ENCODE results near the gene ZNF669.
A peak's percentile ranks its signal among the peaks of the same experiment; 100 is the strongest.
"Not testable (repeated sequence)": the region's sequence is repeated elsewhere in the genome, so short reads cannot be mapped to it uniquely, and the experiment has no call there.

The ZNF669 gene

DNA sequence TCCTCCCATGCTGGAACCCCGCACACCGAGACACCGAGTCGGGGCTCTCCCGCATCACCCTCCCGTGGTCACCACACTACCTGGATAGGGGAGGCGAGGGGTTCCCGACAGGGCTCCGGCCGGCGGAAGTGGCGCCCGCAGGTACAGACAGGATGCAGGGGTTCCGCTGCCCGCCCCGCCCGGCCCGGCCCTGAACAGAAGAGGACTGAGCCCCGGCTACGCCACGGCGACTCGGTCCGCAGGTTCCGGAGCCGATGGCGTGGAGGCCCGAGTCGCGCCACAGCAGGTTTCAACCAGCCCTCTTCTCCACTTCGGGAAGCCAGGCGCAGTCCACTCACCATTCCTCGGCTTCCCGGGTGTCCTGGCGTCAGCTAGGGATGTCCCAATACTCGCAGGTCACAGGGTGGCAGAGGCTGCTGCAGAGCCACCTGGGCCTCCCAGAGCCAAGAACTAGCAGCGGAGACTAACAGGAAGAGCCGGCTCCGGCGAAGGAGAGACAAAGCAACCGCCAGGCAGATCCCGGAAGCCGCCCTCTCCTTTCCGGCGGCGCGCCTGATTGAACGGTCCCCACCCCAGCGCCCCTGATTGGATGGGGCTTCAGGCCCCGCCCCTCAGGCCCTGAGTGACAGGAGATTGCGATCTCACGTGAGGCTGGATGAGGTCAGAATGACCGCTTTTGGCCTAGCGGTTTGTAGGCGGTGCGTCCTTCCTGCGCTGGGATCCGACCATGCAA, at the start of gene ZNF669:
TSS of gene ZNF669 (minus strand) at position 498 of the 733 bp plus-strand sequence. CDS start at position 341, 157 bp downstream.
- peak; percentile 77 for DNase-seq (ENCODE audit: low read depth)

DNA sequence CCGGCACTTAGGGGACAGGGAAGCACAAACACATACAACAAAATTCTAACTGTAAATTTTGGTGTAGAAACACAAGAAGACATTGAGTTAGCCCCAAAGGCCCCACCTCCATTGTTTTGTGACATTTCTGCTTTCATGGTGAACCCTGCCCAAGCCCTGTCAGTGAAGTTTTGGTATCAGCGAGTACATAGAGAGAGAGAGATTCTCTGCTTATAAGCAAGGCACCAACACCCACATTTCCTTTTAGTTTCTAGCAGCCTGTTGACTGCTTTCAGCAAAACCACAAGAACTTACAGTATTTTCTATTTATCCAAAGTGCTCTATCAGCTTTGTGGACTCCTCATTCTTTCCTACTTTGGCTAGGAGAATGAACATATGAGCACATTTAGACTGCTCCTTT, 43.6 kb upstream of the ZNF669 start:
- no peak for DNase-seq (ENCODE audit: low read depth)

GRCh38 chr1:247147120-247147519, 43.0 kb upstream of the ZNF669 start:
- DNase-seq (ENCODE audit: low read depth), result not testable (repeated sequence)

DNA sequence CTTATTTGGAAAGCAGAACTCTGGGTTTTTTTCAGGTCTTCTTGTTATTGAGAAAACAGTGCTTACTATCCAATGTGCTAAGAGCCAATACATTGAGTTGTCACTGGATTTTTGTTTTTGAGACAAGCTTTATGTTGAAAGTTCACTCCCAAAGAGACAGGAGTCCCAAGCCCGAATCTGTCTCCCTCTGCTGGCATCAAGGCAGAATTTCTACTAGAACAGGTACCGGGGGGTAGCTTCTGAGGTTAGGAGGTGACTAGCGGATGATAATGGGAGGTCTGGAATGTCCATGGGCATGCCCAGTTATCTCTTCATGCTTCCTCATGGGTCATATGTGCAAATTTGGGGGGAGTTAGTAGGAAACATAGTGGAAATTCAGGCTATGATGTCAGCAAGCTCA, 42.5 kb upstream of the ZNF669 start:
- DNase-seq (ENCODE audit: low read depth), result no peak

- DNase-seq (ENCODE audit: low read depth), result no peak
Observed at GRCh38 chr1:247145279-247145678, 41.1 kb upstream of the ZNF669 start.

GRCh38 chr1:247139557-247139956, 35.4 kb upstream of the ZNF669 start:
- DNase-seq (ENCODE audit: low read depth), result not testable (repeated sequence)

DNA sequence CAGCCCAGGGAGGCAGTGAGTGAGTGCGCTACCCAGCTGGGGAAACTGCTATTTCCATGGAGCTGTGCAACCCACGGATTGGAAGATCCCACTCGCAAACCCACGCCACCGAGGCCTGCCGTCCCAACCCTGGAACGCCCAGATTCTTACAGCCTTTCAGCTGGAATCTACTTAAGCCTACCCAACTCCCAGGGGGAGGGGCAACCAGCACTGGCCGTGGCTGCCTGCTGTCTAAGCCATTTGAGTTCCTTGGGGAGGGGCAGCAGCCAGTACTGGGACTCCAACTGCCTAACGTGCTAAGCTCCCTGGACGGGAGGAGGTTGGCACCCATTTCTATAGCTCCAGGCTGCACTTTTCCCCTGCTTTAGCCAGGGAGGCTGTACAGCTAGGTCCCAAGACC, 27.1 kb upstream of the ZNF669 start:
- no peak for DNase-seq (ENCODE audit: low read depth)

- not testable (repeated sequence) for DNase-seq (ENCODE audit: low read depth)
Observed at GRCh38 chr1:247127519-247128282, 23.5 kb upstream of the ZNF669 start.

DNA sequence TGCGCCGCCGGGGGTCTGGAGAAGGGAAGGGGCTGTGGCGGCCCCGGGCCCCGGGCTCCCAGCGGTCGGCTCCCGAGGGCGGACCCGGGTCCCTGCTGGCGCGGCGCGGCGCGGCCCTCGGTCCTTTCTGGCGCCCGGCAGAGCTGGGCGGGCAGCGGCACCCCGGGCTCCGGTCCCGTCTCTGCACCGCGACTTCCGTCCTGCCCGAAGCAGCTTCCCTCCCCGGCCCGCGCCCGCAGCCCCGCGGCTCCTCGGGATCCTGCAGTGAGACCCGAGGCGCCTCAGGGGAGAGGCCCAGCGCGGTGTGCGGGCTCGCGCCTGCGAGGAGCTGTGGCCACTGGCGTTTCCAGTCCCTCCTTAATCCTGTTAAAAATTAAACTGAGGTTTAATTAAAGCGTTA, 22.4 kb upstream of the ZNF669 start:
- not testable (repeated sequence) for DNase-seq (ENCODE audit: low read depth)

- not testable (repeated sequence) for DNase-seq (ENCODE audit: low read depth)
Observed at GRCh38 chr1:247126166-247126565, 22.0 kb upstream of the ZNF669 start.

- DNase-seq (ENCODE audit: low read depth), result no peak
Observed at GRCh38 chr1:247121382-247121781, 17.2 kb upstream of the ZNF669 start.

DNA sequence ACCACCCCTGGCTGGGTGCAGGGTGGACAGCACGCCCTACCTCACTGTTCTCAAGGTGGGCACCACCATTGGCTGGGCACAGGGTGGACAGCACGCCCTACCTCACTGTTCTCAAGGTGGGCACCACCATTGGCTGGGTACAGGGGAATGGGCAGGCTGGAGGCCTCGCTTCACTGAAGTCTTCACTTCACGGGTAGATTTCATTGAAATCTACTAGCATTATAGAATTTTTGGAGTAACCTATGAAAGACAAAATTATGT, 16.2 kb upstream of the ZNF669 start:
- not testable (repeated sequence) for DNase-seq (ENCODE audit: low read depth)

DNA sequence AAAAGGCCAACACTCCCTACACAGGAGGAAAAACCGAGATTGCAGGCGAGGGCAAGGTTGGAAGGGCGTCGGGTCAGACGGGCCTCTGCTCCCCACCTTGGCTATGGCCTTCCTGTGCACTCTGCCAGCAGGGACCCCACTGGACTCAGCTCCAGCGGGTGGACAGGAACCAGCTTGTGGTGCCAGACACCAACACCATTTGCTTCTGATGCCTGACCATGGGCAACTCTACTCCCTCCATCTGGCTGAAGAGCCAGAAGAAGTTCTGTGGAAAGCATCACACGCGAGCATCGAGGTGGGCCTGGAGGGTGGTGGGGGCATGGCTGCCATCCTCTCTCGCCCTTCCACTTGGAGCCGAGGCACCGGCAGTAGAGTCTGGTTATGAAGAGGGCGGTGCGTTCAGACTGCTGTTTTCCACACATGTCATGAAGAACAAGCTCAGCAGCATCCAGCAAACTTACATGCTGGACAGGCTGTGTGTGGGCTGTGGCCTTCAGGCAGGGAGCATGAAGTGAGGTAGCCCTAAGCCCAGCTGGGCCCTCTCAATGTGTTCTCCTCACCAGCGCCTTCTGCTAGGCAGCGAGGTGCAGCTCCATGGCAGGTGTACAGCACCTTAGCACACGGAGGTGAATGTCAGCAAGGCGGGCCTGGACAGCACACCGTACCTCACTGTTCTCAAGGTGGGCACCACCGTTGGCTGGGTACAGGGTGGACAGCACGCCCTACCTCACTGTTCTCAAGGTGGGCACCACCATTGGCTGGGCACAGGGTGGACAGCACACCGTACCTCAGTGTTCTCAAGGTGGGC, 15.6 kb upstream of the ZNF669 start:
- DNase-seq (ENCODE audit: low read depth), result no peak

GRCh38 chr1:247118946-247119446, 14.8 kb upstream of the ZNF669 start:
- no peak for DNase-seq (ENCODE audit: low read depth)

GRCh38 chr1:247115545-247115944, 11.4 kb upstream of the ZNF669 start:
- no peak for DNase-seq (ENCODE audit: low read depth)

DNA sequence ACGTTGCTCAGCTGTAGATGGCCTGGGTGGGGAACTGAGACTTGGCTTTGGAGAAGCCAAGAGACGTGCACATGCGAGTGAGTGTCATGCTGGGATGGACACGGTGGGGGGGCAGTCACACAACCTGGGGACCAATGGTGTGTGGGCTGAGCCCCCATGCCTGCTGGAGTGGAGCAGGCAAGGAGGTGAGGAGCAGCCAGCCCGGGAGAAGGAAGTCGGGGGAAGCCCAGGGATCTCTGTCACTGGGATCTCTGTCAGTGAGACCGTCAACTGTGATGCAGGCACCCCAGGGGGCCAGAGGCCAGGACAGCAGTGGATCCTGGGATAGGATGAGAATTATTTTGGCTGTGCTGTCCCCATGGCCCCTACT, 11.0 kb upstream of the ZNF669 start:
- no peak for DNase-seq (ENCODE audit: low read depth)

GRCh38 chr1:247114351-247115140, 10.4 kb upstream of the ZNF669 start:
- DNase-seq (ENCODE audit: low read depth), result no peak

DNA sequence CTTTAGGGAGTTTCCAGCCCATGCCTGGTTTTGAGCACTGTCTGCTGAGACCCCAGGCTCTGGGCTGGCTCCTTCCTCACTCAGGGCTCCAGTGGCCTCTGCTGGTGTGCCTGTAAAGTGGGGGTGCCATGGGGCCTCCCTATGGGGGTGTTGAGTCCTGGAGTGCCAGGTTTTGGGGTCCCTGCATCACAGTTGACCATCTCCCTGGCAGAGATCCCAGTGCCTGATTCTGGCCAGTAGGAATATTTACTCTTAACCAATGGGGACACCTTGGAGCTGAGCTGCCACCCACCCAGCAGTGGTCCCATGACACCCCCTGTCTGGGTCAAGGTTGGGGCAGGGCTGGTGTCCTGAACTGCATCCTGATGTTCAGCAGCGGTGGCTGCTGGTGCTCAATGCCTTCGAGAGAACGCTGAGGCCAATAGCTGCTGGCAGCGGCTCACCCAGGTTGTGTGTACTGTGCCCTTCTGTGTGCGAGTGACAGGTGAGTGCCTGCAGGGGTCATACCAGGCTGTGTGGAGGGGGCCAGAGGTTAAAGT, 9.6 kb upstream of the ZNF669 start:
- no peak for DNase-seq (ENCODE audit: low read depth)

- no peak for DNase-seq (ENCODE audit: low read depth)
Observed at GRCh38 chr1:247113094-247113497, 8.9 kb upstream of the ZNF669 start.

GRCh38 chr1:247112479-247112781, 8.3 kb upstream of the ZNF669 start:
- DNase-seq (ENCODE audit: low read depth), result no peak

DNA sequence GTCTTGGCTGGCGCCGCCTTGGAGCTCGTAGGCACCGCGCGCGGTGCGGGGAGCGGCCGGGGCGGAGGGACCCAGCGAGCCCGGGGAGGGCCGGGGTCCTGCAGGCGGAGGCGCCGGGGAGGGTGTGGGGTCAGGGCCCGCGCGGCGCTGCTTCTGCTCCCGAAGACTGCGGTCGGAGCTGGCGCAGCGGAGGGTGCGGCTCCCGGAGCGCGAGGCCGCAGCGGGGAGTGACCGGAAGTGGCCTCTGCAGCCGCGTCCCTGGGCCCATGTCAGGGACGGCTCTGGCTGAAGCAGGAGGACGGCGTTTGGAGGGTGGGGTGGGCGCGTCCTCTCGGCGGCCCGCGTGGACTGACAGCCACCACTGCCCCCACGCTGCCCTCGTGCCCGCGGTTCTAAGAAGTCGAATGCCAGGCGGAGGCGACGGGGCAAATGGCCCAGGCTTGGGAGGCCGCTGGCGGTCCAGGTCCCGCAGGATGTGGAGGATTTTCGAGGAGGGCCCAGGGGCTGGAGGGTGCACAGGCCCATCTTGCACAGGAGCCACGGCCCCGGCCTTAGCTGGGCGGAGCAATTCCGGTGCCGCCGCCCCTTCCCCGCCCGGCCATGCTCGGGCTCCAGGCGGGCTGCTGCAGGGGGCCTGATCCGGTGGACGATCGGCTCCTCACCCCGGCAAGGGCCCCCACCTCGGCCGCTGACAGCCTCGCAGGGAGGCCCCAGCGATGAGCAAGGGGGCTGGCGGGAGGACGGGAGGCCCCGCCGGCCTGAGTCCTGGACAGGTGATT, 7.7 kb upstream of the ZNF669 start:
- no peak for DNase-seq (ENCODE audit: low read depth)

Measured in stimulated activated CD8-positive, alpha-beta memory T cell treated with anti-CD3 and anti-CD28 coated beads, Interleukin-15, amount 100 ng/mL, for 24 hours (primary cell).